Right lobe of liver (tissue), 6 donors: ENCODE measurements around the gene WTIP. TPM values are rescaled to one million over a fixed set of nuclear protein-coding genes. Genes with fewer than 3 reads are reported as not detected.
"Not testable (repeated sequence)": the region's sequence is repeated elsewhere in the genome, so short reads cannot be mapped to it uniquely, and the experiment has no call there.

Experiments used
- ATAC-seq, 4 donors: fragments of 200-7000 bp; cut with Tn5 transposase; one replicate each; pipeline ENCODE4 v1.9.1; 2020; ENCODE audit warnings: mild to moderate bottlenecking in 4 of 4, moderate library complexity in 4 of 4
- DNase-seq, 3 donors: peaks; one replicate each; pipeline ENCODE4 v3.0.0-alpha.2; 2020
- H3K27ac ChIP-seq, 3 donors: fragments of 200-600 bp; one replicate each; pipeline ENCODE4 v1.8.0; 2022
- H3K27me3 ChIP-seq, 2 donors: fragments of 200-600 bp; one replicate each; pipeline ENCODE4 v1.8.0; 2022
- H3K36me3 ChIP-seq, 4 donors: fragments of 200-600 bp; sonication (generic) in 1 of 4; one replicate each; pipeline versions ENCODE4 v1.5.1 to v1.8.0; 2017 to 2022; ENCODE audit warnings: control low read depth in 1 of 4
- H3K4me1 ChIP-seq, 4 donors: fragments of 200-600 bp; sonication (generic) in 1 of 4; one replicate each; pipeline versions ENCODE4 v1.5.1 to v1.8.0; 2017 to 2022; ENCODE audit warnings: control low read depth in 1 of 4
- H3K4me3 ChIP-seq, 3 donors: fragments of 200-600 bp; one replicate each; pipeline ENCODE4 v1.8.0; 2022
- H3K9me3 ChIP-seq, 4 donors: fragments of 200-600 bp; sonication (generic) in 1 of 4; one replicate each; pipeline versions ENCODE4 v1.5.1 to v1.8.0; 2017 to 2022; ENCODE audit warnings: control low read depth in 1 of 4
- CTCF ChIP-seq, 4 donors: fragments of 200-600 bp in 3 of 4; fragments of 450-650 bp in 1 of 4; IDR thresholded peaks; one replicate each; pipeline versions ENCODE4 v1.5.1 to v1.8.0; 2016 to 2022; ENCODE audit warnings: antibody characterized with exemption in 4 of 4, mild to moderate bottlenecking in 2 of 4
- POLR2A ChIP-seq: fragments of 450-650 bp; IDR thresholded peaks from one replicate; pipeline ENCODE4 v1.6.1; 2017; ENCODE audit warnings: antibody characterized with exemption, mild to moderate bottlenecking
- WGBS: methylation state at CpG from one replicate; pipeline ENCODE4 v1.1.6; 2018; ENCODE audit warnings: low coverage, low lambda C conversion rate; ENCODE audit not compliant: insufficient coverage; ENCODE audit errors: missing lambda C conversion rate; 5-methylcytosine and 5-hydroxymethylcytosine counted together
- intact Hi-C, 2 donors: fragments of 100-400 bp; cut with DNase I; formaldehyde crosslinking; loops; one replicate each; pipeline versions ENCODE4 v1.11.2 to v1.14.1; 2022
- total RNA-seq, 6 experiments: library from RNA; depleted of rRNA in 2 of 6; stranded (reverse); fragments of >200 nt in 2 of 6; fragmentation: NEBNext Ultra II Directional in 3 of 6; extraction: Animal tissue kit (Norgen Biotek cat#: 25700) in 3 of 6; gene quantifications; one replicate each; pipeline versions ENCODE4 v1.1.0 to v1.2.4, GENCODE V29; 2016 to 2023
- donor health status: DM: no; HTN: yes; CAD: no.
- donor health status: DM: no; HTN: no; CAD: no.
- donor health status: DM: no; HTN: no; CAD: no.
- donor health status: DM: no; HTN: yes; CAD: no.
- donor health status: DM: no; HTN: yes; CAD: no.

WTIP gene
- total RNA-seq, 6 experiments from 2014 or later: 0.19 to 1.8 (median 1.3) TPM

GRCh38 chr19:34508540-34508939, 27.0 kb downstream of the WTIP start:
- 62% methylated on average over 8 of the region's 9 CpGs for WGBS
- Histone ChIP-seq H3K9me3 (no peaks in the 10 kb centered on the region), H3K27me3 (no peaks in the 10 kb centered on the region), H3K4me3 (no peak overlapping the region), H3K4me1 (no peaks in the 10 kb centered on the region), H3K27ac (no peak overlapping the region), H3K36me3 (no peaks in the 10 kb centered on the region)
- no peak for TF ChIP-seq POLR2A
- TF ChIP-seq CTCF (IDR thresholded peaks at IDR 0.05): no peak
- intact Hi-C loops: loop anchor here in 1 of 2 donors (10.0 kb wide), 1 partner anchor 206 kb away; no protein-coding TSS in a partner anchor
- ATAC-seq (no peak), DNase-seq (no peak)

- ATAC-seq, H3K9me3 ChIP-seq, H3K27me3 ChIP-seq, H3K4me1 ChIP-seq, H3K36me3 ChIP-seq, intact Hi-C loops, H3K27ac ChIP-seq, DNase-seq, H3K4me3 ChIP-seq: not testable (repeated sequence)
- 59% methylated on average over 5 of the region's 5 CpGs for WGBS
Observed at GRCh38 chr19:34510904-34511303, 29.3 kb downstream of the WTIP start.

- Histone ChIP-seq H3K4me1 (no peaks in the 10 kb centered on the region), H3K9me3 (no peaks in the 10 kb centered on the region), H3K27ac (no peak overlapping the region), H3K4me3 (no peak overlapping the region), H3K36me3 (no peaks in the 10 kb centered on the region), H3K27me3 (no peaks in the 10 kb centered on the region)
- peak in 1 of 4 donors; percentile 18 for ATAC-seq
- no peak for DNase-seq
- intact Hi-C loops: no loop called here
- 78% methylated on average over 12 of the region's 17 CpGs for WGBS
- no peak for TF ChIP-seq CTCF (IDR thresholded peaks at IDR 0.05)
- TF ChIP-seq POLR2A: no peak
Observed at GRCh38 chr19:34512254-34512822, 30.8 kb downstream of the WTIP start.

- TF ChIP-seq POLR2A (no peak), CTCF (IDR thresholded peaks at IDR 0.05) (no peak)
- WGBS: no CpG with 5 or more reads among the region's 6 CpGs
- no peak overlapping the region for H3K27ac ChIP-seq
- H3K36me3 ChIP-seq: no peaks in the 10 kb centered on the region
- H3K4me1 ChIP-seq: no peaks in the 10 kb centered on the region
- H3K27me3 ChIP-seq: no peaks in the 10 kb centered on the region
- H3K4me3 ChIP-seq: no peak overlapping the region
- DNase-seq: no peak
- peak in 1 of 4 donors; percentile 10 for ATAC-seq
- H3K9me3 ChIP-seq: no peaks in the 10 kb centered on the region
- intact Hi-C loops: no loop called here
Observed at GRCh38 chr19:34513767-34514166, 32.2 kb downstream of the WTIP start.

- H3K4me1 ChIP-seq: no peaks in the 10 kb centered on the region
- no peaks in the 10 kb centered on the region for H3K36me3 ChIP-seq
- 52% methylated on average over 2 of the region's 2 CpGs for WGBS
- DNase-seq (no peak), ATAC-seq (no peak)
- no peak overlapping the region for H3K4me3 ChIP-seq
- TF ChIP-seq POLR2A: no peak
- no peak for TF ChIP-seq CTCF (IDR thresholded peaks at IDR 0.05)
- H3K27me3 ChIP-seq: no peaks in the 10 kb centered on the region
- no peak overlapping the region for H3K27ac ChIP-seq
- intact Hi-C loops: no loop called here
- H3K9me3 ChIP-seq: no peaks in the 10 kb centered on the region
Observed at GRCh38 chr19:34519602-34520001, 38.0 kb downstream of the WTIP start.
